Neural cell (in vitro differentiated cells): ENCODE data around the gene ARHGAP18. TPM values are rescaled to one million over a fixed set of nuclear protein-coding genes. Genes with fewer than 3 reads are reported as not detected.

ENCODE experiments used
- H2AFZ ChIP-seq: fragments of 200-600, 300-800 bp; sonication (generic), shearing (Covaris generic); 2 replicates; pipeline ENCODE4 v1.6.0; 2014; ENCODE audit warnings: low read depth, mild to moderate bottlenecking, antibody characterized with exemption, low read length, moderate library complexity
- H3F3A ChIP-seq: fragments of 200-600 bp; shearing (Covaris generic); 2 replicates; pipeline ENCODE4 v1.6.1; 2016; ENCODE audit warnings: mild to moderate bottlenecking, moderate library complexity, mixed read lengths, antibody characterized with exemption, low read length; ENCODE audit not compliant: insufficient read depth, poor library complexity, severe bottlenecking
- H3K27ac ChIP-seq: fragments of 200-600, 300-800 bp; sonication (generic), shearing (Covaris generic); 2 replicates; pipeline ENCODE4 v1.5.1; 2014; ENCODE audit warnings: mild to moderate bottlenecking, low read length, moderate library complexity
- H3K27me3 ChIP-seq: fragments of 300-800, 200-600 bp; sonication (generic), shearing (Covaris generic); 2 replicates; pipeline ENCODE4 v1.6.0; 2014; ENCODE audit warnings: mild to moderate bottlenecking, low read depth, low read length, moderate library complexity; ENCODE audit not compliant: insufficient read depth
- H3K36me3 ChIP-seq: fragments of 300-800, 200-600 bp; sonication (generic), shearing (Covaris generic); 2 replicates; pipeline ENCODE4 v1.5.1; 2014; ENCODE audit warnings: mild to moderate bottlenecking, antibody characterized with exemption, low read length, moderate library complexity; ENCODE audit not compliant: insufficient read depth
- H3K4me2 ChIP-seq: fragments of 300-800, 200-600 bp; sonication (generic), shearing (Covaris generic); 2 replicates; pipeline ENCODE4 v1.6.0; 2014; ENCODE audit warnings: mild to moderate bottlenecking, low read length
- H3K4me3 ChIP-seq: fragments of 300-800, 200-600 bp; sonication (generic), shearing (Covaris generic); 2 replicates; pipeline ENCODE4 v1.5.1; 2014; ENCODE audit warnings: mild to moderate bottlenecking, low read length, moderate library complexity
- H3K79me2 ChIP-seq: fragments of 200-600 bp; shearing (Covaris generic); replicated peaks from 2 replicates; pipeline ENCODE4 v1.6.0; 2014; ENCODE audit warnings: mild to moderate bottlenecking, low read length, moderate library complexity; ENCODE audit not compliant: insufficient read depth
- H3K9ac ChIP-seq: fragments of 300-800, 200-600 bp; sonication (generic), shearing (Covaris generic); 2 replicates; pipeline ENCODE4 v1.6.1; 2016; ENCODE audit warnings: mild to moderate bottlenecking, low read length, mixed read lengths
- H3K9me2 ChIP-seq: fragments of 200-600 bp; shearing (Covaris generic); 2 replicates; pipeline ENCODE4 v1.6.1; 2016; ENCODE audit warnings: mild to moderate bottlenecking, low read length, mixed read lengths; ENCODE audit not compliant: insufficient read depth
- H3K9me3 ChIP-seq: fragments of 200-600, 300-800 bp; sonication (generic), shearing (Covaris generic); 2 replicates; pipeline ENCODE4 v1.6.1; 2016; ENCODE audit warnings: mild to moderate bottlenecking, mixed run types, low read length, moderate library complexity, mixed read lengths
- H4K20me1 ChIP-seq: fragments of 200-600 bp; shearing (Covaris generic); 2 replicates; pipeline ENCODE4 v1.6.1; 2016; ENCODE audit warnings: mild to moderate bottlenecking, mixed run types; ENCODE audit not compliant: insufficient read depth
- EP300 ChIP-seq: fragments of 450-650 bp; conservative IDR thresholded peaks from 2 replicates; pipeline ENCODE4 v1.6.1; 2014; ENCODE audit warnings: antibody characterized with exemption, mild to moderate bottlenecking, moderate library complexity; ENCODE audit not compliant: poor library complexity, severe bottlenecking
- EZH2 ChIP-seq: fragments of 200-600, 300-800 bp; shearing (Covaris generic), sonication (generic); IDR thresholded peaks from 2 replicates; pipeline ENCODE4 v1.6.1; 2014; ENCODE audit warnings: antibody characterized with exemption, low read length, borderline replicate concordance, mild to moderate bottlenecking; ENCODE audit not compliant: insufficient read depth, poor library complexity, severe bottlenecking
- MXI1 ChIP-seq: fragments of 450-650 bp; conservative IDR thresholded peaks from 2 replicates; pipeline ENCODE4 v1.6.1; 2014; ENCODE audit warnings: antibody characterized with exemption, mild to moderate bottlenecking; ENCODE audit not compliant: poor library complexity, severe bottlenecking
- POLR2AphosphoS5 ChIP-seq: IDR thresholded peaks from 2 replicates; pipeline ENCODE4 v1.6.1; 2012
- RAD21 ChIP-seq: fragments of 450-650 bp; conservative IDR thresholded peaks from 2 replicates; pipeline ENCODE4 v1.6.1; 2014; ENCODE audit warnings: antibody characterized with exemption, mild to moderate bottlenecking, moderate library complexity
- REST ChIP-seq: IDR thresholded peaks from 2 replicates; pipeline ENCODE4 v1.6.1; 2012; ENCODE audit warnings: borderline replicate concordance
- TAF1 ChIP-seq: IDR thresholded peaks from 2 replicates; pipeline ENCODE4 v1.6.1; 2012; ENCODE audit warnings: low read depth
- polyA plus RNA-seq: library from polyadenylated mRNA; depleted of rRNA; stranded (reverse); fragments of >200 nt; gene quantifications from 2 replicates; pipeline ENCODE4 v1.2.3, GENCODE V29; 2014
- TF ChIP-seq, protein P1 (sequence below): fragments of 450-650 bp; IDR thresholded peaks from 2 replicates; pipeline ENCODE4 v1.5.1; 2014; ENCODE audit warnings: antibody characterized with exemption, mild to moderate bottlenecking, moderate library complexity; ENCODE audit not compliant: poor library complexity, severe bottlenecking

Gene ARHGAP18
- polyA plus RNA-seq, 1 donor from 2014 or later, result 4.7 TPM

DNA sequence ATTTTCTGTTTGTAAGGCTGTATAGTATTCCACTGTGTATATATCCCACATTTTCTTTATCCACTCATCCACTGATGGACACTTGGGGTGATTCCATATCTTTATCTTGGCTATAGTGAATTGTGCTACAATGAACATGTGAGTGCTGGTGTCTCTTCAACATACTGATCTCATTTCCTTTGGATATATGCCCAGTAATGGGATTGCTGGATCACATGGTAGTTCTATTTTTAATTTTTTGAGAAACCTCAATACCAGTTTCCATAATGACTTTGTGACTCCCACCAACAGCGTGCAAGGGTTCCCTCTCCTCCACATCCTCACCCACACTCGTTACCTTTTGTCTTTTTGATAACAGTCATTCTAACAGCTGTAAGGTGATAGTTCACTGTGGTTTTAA, 166.0 kb downstream of the ARHGAP18 start:
- Histone ChIP-seq H3F3A (no peaks in the 10 kb centered on the region), H3K4me2 (no peak overlapping the region), H3K27ac (no peak overlapping the region), H3K9me3 (no peaks in the 10 kb centered on the region), H3K4me3 (no peak overlapping the region), H3K79me2 (no peaks in the 10 kb centered on the region), H2AFZ (no peak overlapping the region), H3K36me3 (no peaks in the 10 kb centered on the region), H3K27me3 (no peaks in the 10 kb centered on the region), H3K9ac (no peak overlapping the region), H3K9me2 (no peaks in the 10 kb centered on the region), H4K20me1 (no peaks in the 10 kb centered on the region)
- TF ChIP-seq, protein P1, sequence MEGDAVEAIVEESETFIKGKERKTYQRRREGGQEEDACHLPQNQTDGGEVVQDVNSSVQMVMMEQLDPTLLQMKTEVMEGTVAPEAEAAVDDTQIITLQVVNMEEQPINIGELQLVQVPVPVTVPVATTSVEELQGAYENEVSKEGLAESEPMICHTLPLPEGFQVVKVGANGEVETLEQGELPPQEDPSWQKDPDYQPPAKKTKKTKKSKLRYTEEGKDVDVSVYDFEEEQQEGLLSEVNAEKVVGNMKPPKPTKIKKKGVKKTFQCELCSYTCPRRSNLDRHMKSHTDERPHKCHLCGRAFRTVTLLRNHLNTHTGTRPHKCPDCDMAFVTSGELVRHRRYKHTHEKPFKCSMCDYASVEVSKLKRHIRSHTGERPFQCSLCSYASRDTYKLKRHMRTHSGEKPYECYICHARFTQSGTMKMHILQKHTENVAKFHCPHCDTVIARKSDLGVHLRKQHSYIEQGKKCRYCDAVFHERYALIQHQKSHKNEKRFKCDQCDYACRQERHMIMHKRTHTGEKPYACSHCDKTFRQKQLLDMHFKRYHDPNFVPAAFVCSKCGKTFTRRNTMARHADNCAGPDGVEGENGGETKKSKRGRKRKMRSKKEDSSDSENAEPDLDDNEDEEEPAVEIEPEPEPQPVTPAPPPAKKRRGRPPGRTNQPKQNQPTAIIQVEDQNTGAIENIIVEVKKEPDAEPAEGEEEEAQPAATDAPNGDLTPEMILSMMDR, result no peak
- TF ChIP-seq POLR2AphosphoS5 (no peak), TAF1 (no peak), MXI1 (no peak), EZH2 (no peak), RAD21 (no peak)

DNA sequence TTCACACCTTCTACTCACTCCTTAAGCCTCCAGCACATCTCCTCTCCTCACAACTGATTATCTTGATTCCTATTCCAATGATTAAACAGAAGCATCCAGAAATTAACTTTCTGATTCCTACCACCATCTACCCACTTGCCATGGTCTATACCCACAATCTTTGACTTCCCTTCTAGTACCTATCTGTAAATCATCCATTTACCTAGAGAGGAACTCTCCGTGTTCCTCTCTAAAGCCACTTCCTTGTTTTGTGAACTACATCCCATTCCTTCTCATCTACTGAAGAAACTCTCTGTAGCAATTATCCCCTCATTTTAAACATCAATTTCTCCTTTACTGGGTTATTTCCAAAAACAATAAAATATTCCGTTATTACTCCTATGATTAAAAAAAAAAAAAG, 167.3 kb downstream of the ARHGAP18 start:
- Histone ChIP-seq H4K20me1 (no peaks in the 10 kb centered on the region), H3K27me3 (no peaks in the 10 kb centered on the region), H3K36me3 (no peaks in the 10 kb centered on the region), H2AFZ (no peak overlapping the region), H3K4me3 (no peak overlapping the region), H3K79me2 (no peaks in the 10 kb centered on the region), H3K27ac (no peak overlapping the region), H3K9me3 (no peaks in the 10 kb centered on the region), H3K9ac (no peak overlapping the region), H3K4me2 (no peak overlapping the region), H3F3A (no peaks in the 10 kb centered on the region), H3K9me2 (no peaks in the 10 kb centered on the region)
- TF ChIP-seq MXI1, result no peak
- TF ChIP-seq EP300, result no peak
- TF ChIP-seq, protein P1, result no peak
- TF ChIP-seq RAD21, result no peak
- no peak for TF ChIP-seq REST
- no peak for TF ChIP-seq TAF1
- no peak for TF ChIP-seq EZH2
- TF ChIP-seq POLR2AphosphoS5, result no peak
